ENCODE data around the gene TLR6. TPM values are rescaled to one million over a fixed set of nuclear protein-coding genes. Genes with fewer than 3 reads are reported as not detected.
A peak's percentile ranks its signal among the peaks of the same experiment; 100 is the strongest.

The TLR6 gene
- total RNA-seq, 1 donor from 2014 or later = 2.6 TPM

GRCh38 chr4:38902221-38902620, 45.6 kb upstream of the TLR6 start:
- peaks cover 36% of the 10 kb centered on the region for H3K36me3 Mint-ChIP-seq (ENCODE audit: low read depth)
- no peak for DNase-seq (ENCODE audit: low spot score)
- no peaks in the 10 kb centered on the region for H3K9me3 Mint-ChIP-seq (ENCODE audit: low read depth)
- TF ChIP-seq CTCF (IDR thresholded peaks at IDR 0.05) = no peak
- H3K27me3 Mint-ChIP-seq (ENCODE audit: low read depth) = no peaks in the 10 kb centered on the region
- H3K4me1 Mint-ChIP-seq (ENCODE audit: low read depth) = peaks cover 9% of the 10 kb centered on the region
- H3K4me3 Mint-ChIP-seq (ENCODE audit: unreplicated experiment) = no peak overlapping the region
- H3K27ac Mint-ChIP-seq (ENCODE audit: unreplicated experiment) = peak overlapping the region; percentile 36

DNA sequence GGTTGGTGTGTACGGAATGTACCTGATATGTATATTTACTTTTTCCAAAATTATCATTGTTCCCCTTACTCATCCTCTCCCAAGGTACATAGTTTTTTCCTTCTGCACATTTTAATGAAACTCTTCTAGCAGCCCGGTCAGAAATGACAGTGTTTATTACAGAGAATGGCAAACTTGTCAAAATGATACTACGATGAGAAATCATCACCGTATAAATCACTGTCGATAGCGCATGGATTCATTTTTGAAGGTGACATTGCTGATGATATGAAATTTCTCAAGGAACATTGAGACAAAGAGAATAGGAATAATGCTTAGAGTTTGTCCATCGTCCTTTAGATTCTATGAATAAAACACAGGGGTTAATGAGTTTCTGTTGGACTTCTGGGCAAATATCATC, 41.6 kb upstream of the TLR6 start:
- no peaks in the 10 kb centered on the region for H3K9me3 Mint-ChIP-seq (ENCODE audit: low read depth)
- no peak overlapping the region for H3K27ac Mint-ChIP-seq (ENCODE audit: unreplicated experiment)
- H3K4me1 Mint-ChIP-seq (ENCODE audit: low read depth) = peaks cover 29% of the 10 kb centered on the region
- no peak overlapping the region for H3K4me3 Mint-ChIP-seq (ENCODE audit: unreplicated experiment)
- no peak for DNase-seq (ENCODE audit: low spot score)
- TF ChIP-seq CTCF (IDR thresholded peaks at IDR 0.05) = no peak
- peaks cover 46% of the 10 kb centered on the region for H3K36me3 Mint-ChIP-seq (ENCODE audit: low read depth)
- no peaks in the 10 kb centered on the region for H3K27me3 Mint-ChIP-seq (ENCODE audit: low read depth)

DNA sequence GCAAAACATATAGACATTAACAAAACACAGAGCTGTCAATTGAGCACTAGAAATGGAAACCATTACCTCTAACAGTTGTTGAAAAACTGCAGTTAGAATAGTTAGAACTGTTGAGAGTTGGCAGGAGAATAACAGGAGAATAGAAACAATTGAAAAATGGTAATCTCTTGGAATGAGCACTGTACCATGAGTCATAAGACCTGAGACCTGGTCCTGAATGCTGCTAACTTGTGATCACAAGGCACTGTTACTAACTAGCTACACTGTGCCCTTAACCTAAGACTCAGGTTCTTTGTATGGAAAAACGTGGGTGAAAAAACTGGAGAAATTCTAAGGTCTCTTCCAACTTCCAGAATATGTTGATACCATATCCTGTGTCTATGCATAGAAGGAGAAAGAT, 40.3 kb upstream of the TLR6 start:
- Mint-ChIP-seq H3K4me1 (ENCODE audit: low read depth) (peaks cover 35% of the 10 kb centered on the region), H3K9me3 (ENCODE audit: low read depth) (no peaks in the 10 kb centered on the region), H3K4me3 (ENCODE audit: unreplicated experiment) (no peak overlapping the region), H3K27me3 (ENCODE audit: low read depth) (no peaks in the 10 kb centered on the region), H3K36me3 (ENCODE audit: low read depth) (peaks cover 46% of the 10 kb centered on the region), H3K27ac (ENCODE audit: unreplicated experiment) (no peak overlapping the region)
- TF ChIP-seq CTCF (IDR thresholded peaks at IDR 0.05) = no peak
- no peak for DNase-seq (ENCODE audit: low spot score)

- no peak overlapping the region for H3K27ac Mint-ChIP-seq (ENCODE audit: unreplicated experiment)
- H3K9me3 Mint-ChIP-seq (ENCODE audit: low read depth) = peaks cover 8% of the 10 kb centered on the region
- H3K4me3 Mint-ChIP-seq (ENCODE audit: unreplicated experiment) = no peak overlapping the region
- peaks cover 62% of the 10 kb centered on the region for H3K36me3 Mint-ChIP-seq (ENCODE audit: low read depth)
- H3K27me3 Mint-ChIP-seq (ENCODE audit: low read depth) = no peaks in the 10 kb centered on the region
- no peak for DNase-seq (ENCODE audit: low spot score)
- peak; percentile 30 for TF ChIP-seq CTCF (IDR thresholded peaks at IDR 0.05)
- H3K4me1 Mint-ChIP-seq (ENCODE audit: low read depth) = peaks cover 58% of the 10 kb centered on the region
These were observed 37.8 kb upstream of the TLR6 start for GRCh38 chr4:38894322-38894982.

- Mint-ChIP-seq H3K4me3 (ENCODE audit: unreplicated experiment) (no peak overlapping the region), H3K27ac (ENCODE audit: unreplicated experiment) (peak overlapping the region; percentile 96), H3K36me3 (ENCODE audit: low read depth) (peaks cover 47% of the 10 kb centered on the region), H3K4me1 (ENCODE audit: low read depth) (peaks cover 71% of the 10 kb centered on the region), H3K9me3 (ENCODE audit: low read depth) (peaks cover 8% of the 10 kb centered on the region), H3K27me3 (ENCODE audit: low read depth) (no peaks in the 10 kb centered on the region)
- no peak for TF ChIP-seq CTCF (IDR thresholded peaks at IDR 0.05)
- DNase-seq (ENCODE audit: low spot score) = no peak
These were observed 34.7 kb upstream of the TLR6 start for GRCh38 chr4:38891051-38891983.
